ENCODE data around the gene MS4A6E.

MS4A6E gene

GRCh38 chr11:60375316-60375715, 48.3 kb downstream of the MS4A6E start:
- H3K27ac ChIP-seq (ENCODE audit: low read length), result no peak overlapping the region
- no peaks in the 10 kb centered on the region for H3K36me3 ChIP-seq (ENCODE audit: control insufficient read depth in 2 of 2, insufficient read depth in 2 of 2, low read length in 2 of 2)
- no peaks in the 10 kb centered on the region for H3K4me1 ChIP-seq (ENCODE audit: control insufficient read depth, insufficient read depth, low read length)
- no peak overlapping the region for H3K9ac ChIP-seq (ENCODE audit: low read length in 2 of 2)
- no peak overlapping the region for H3K4me3 ChIP-seq (ENCODE audit: low read length in 2 of 2)
- H3K9me3 ChIP-seq (ENCODE audit: control insufficient read depth in 2 of 2, low read length in 2 of 2), result no peaks in the 10 kb centered on the region
- no peaks in the 10 kb centered on the region for H3K27me3 ChIP-seq (ENCODE audit: control insufficient read depth in 1 of 2, insufficient read depth in 2 of 2, low read length in 2 of 2)

- no peaks in the 10 kb centered on the region for H3K36me3 ChIP-seq (ENCODE audit: control insufficient read depth in 2 of 2, insufficient read depth in 2 of 2, low read length in 2 of 2)
- H3K4me1 ChIP-seq (ENCODE audit: control insufficient read depth, insufficient read depth, low read length), result no peaks in the 10 kb centered on the region
- H3K9me3 ChIP-seq (ENCODE audit: control insufficient read depth in 2 of 2, low read length in 2 of 2), result no peaks in the 10 kb centered on the region
- no peak overlapping the region for H3K4me3 ChIP-seq (ENCODE audit: low read length in 2 of 2)
- H3K27ac ChIP-seq (ENCODE audit: low read length), result no peak overlapping the region
- H3K27me3 ChIP-seq (ENCODE audit: control insufficient read depth in 1 of 2, insufficient read depth in 2 of 2, low read length in 2 of 2), result no peaks in the 10 kb centered on the region
- H3K9ac ChIP-seq (ENCODE audit: low read length in 2 of 2), result no peak overlapping the region
Measured at GRCh38 chr11:60376601-60377000, 49.5 kb downstream of the MS4A6E start.

GRCh38 chr11:60377401-60378136, 50.5 kb downstream of the MS4A6E start:
- Histone ChIP-seq H3K4me3 (ENCODE audit: low read length in 2 of 2) (no peak overlapping the region), H3K27ac (ENCODE audit: low read length) (no peak overlapping the region)

GRCh38 chr11:60378354-60378753, 51.3 kb downstream of the MS4A6E start, which contains the start of gene MS4A7:
Gene MS4A7, plus strand, starts transcription at chr11:60378532. Its CDS starts 4,610 bp downstream, at chr11:60383142.
- no peaks in the 10 kb centered on the region for H3K27me3 ChIP-seq (ENCODE audit: control insufficient read depth in 1 of 2, insufficient read depth in 2 of 2, low read length in 2 of 2)
- no peaks in the 10 kb centered on the region for H3K4me1 ChIP-seq (ENCODE audit: control insufficient read depth, insufficient read depth, low read length)
- H3K9ac ChIP-seq (ENCODE audit: low read length in 2 of 2), result no peak within 1 kb of the TSS
- no peak within 1 kb of the TSS for H3K4me3 ChIP-seq (ENCODE audit: low read length in 2 of 2)
- no peaks in the 10 kb centered on the region for H3K36me3 ChIP-seq (ENCODE audit: control insufficient read depth in 2 of 2, insufficient read depth in 2 of 2, low read length in 2 of 2)
- no peaks in the 10 kb centered on the region for H3K9me3 ChIP-seq (ENCODE audit: control insufficient read depth in 2 of 2, low read length in 2 of 2)
- no peak within 1 kb of the TSS for H3K27ac ChIP-seq (ENCODE audit: low read length)

More at GRCh38 chr11:60377401-60378136, 50.5 kb downstream of the MS4A6E start:
- Histone ChIP-seq H3K27me3 (ENCODE audit: control insufficient read depth in 1 of 2, insufficient read depth in 2 of 2, low read length in 2 of 2) (no peaks in the 10 kb centered on the region), H3K4me1 (ENCODE audit: control insufficient read depth, insufficient read depth, low read length) (no peaks in the 10 kb centered on the region), H3K9ac (ENCODE audit: low read length in 2 of 2) (no peak overlapping the region), H3K36me3 (ENCODE audit: control insufficient read depth in 2 of 2, insufficient read depth in 2 of 2, low read length in 2 of 2) (no peaks in the 10 kb centered on the region), H3K9me3 (ENCODE audit: control insufficient read depth in 2 of 2, low read length in 2 of 2) (no peaks in the 10 kb centered on the region)

GRCh38 chr11:60389279-60389910, 62.3 kb downstream of the MS4A6E start:
- Histone ChIP-seq H3K36me3 (ENCODE audit: control insufficient read depth in 2 of 2, insufficient read depth in 2 of 2, low read length in 2 of 2) (no peaks in the 10 kb centered on the region), H3K27me3 (ENCODE audit: control insufficient read depth in 1 of 2, insufficient read depth in 2 of 2, low read length in 2 of 2) (no peaks in the 10 kb centered on the region), H3K9ac (ENCODE audit: low read length in 2 of 2) (no peak overlapping the region), H3K9me3 (ENCODE audit: control insufficient read depth in 2 of 2, low read length in 2 of 2) (no peaks in the 10 kb centered on the region), H3K27ac (ENCODE audit: low read length) (no peak overlapping the region), H3K4me3 (ENCODE audit: low read length in 2 of 2) (no peak overlapping the region), H3K4me1 (ENCODE audit: control insufficient read depth, insufficient read depth, low read length) (no peaks in the 10 kb centered on the region)

- H3K27me3 ChIP-seq (ENCODE audit: control insufficient read depth in 1 of 2, insufficient read depth in 2 of 2, low read length in 2 of 2), result no peaks in the 10 kb centered on the region
- no peak overlapping the region for H3K4me3 ChIP-seq (ENCODE audit: low read length in 2 of 2)
- no peaks in the 10 kb centered on the region for H3K4me1 ChIP-seq (ENCODE audit: control insufficient read depth, insufficient read depth, low read length)
- no peaks in the 10 kb centered on the region for H3K36me3 ChIP-seq (ENCODE audit: control insufficient read depth in 2 of 2, insufficient read depth in 2 of 2, low read length in 2 of 2)
- no peak overlapping the region for H3K27ac ChIP-seq (ENCODE audit: low read length)
- H3K9ac ChIP-seq (ENCODE audit: low read length in 2 of 2), result no peak overlapping the region
- H3K9me3 ChIP-seq (ENCODE audit: control insufficient read depth in 2 of 2, low read length in 2 of 2), result no peaks in the 10 kb centered on the region
Measured at GRCh38 chr11:60390419-60390818, 63.4 kb downstream of the MS4A6E start.

Data from stomach smooth muscle (tissue), 2 donors.